Measurements from ENCODE around the gene BIRC6.

GRCh38 chr2:32379352-32379751, 22.5 kb downstream of the BIRC6 start:
- TF ChIP-seq CTCF (IDR thresholded peaks at IDR 0.05) = no peak
- no peak for TF ChIP-seq POLR2A (IDR thresholded peaks at IDR 0.05)
